T47D (cell line): ENCODE data around the gene PLCG1.
A peak's percentile ranks its signal among the peaks of the same experiment; 100 is the strongest.

ENCODE experiments used
- DNase-seq, 2 experiments: peaks; one replicate each; pipeline versions ENCODE4 v3.0.0 to v3.0.0-alpha.2; 2011 to 2012; ENCODE audit warnings: low read depth in 1 of 2, low spot score in 1 of 2
- JUND ChIP-seq: IDR thresholded peaks from 2 replicates; pipeline ENCODE4 v1.6.1; 2012; ENCODE audit warnings: low read depth
- in situ Hi-C: cut with HindIII; loops from 2 replicates; pipeline ENCODE4 v1.10.0; 2016; ENCODE audit warnings: low sequenced_read_pairs, low pct_unique_long_range_greater_than_20kb

Gene PLCG1

GRCh38 chr20:41136680-41137613, at the start of gene PLCG1:
PLCG1 (plus strand) TSS chr20:41137543; CDS start chr20:41137642, 99 bp downstream.
- DNase-seq, result peak; percentile 90 to 98
- in situ Hi-C loops, result no loop called here
- TF ChIP-seq JUND, result no peak

- in situ Hi-C loops, result no loop called here
- no peak for TF ChIP-seq JUND
- no peak for DNase-seq
Measured at GRCh38 chr20:41087777-41088176, 49.6 kb upstream of the PLCG1 start.

DNA sequence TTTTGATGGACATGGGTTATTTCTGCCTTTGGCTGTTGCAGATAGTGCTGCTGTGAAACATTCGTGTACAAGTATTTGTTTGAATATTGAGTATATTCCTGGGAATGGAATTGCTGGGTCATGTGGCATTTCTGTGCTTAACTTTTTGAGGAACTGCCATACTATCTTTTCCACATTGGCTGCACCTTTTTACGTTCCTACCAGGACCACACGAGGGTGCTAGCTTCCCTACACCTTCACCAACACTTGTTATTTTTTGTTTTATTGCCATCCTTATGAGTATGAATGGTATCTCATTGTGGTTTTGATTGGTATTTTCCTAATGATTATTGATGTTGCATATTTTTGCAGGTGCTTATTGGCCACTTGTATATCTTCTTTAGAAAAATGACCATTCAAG, 47.8 kb upstream of the PLCG1 start:
- DNase-seq, result peak in 1 of 2 experiments; percentile 31
- in situ Hi-C loops, result no loop called here
- TF ChIP-seq JUND, result no peak

DNA sequence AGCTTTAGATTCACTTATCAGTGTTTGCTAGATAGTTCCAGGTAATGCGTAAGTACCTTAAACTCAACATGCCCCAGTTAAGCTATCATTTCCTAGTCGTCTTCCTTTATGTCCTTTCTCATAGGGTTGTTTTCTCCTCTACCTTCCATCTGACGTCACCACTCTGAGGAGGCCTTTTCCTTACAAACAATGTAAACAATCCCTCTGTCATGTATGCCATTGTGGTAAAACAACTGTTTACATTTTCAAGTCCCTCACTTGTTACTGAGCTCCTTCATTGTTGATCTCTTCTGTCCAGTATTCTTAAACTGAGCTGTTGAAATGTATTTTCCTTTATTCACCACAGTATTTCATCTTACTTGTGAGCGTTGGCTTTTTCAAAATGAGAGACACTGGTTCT, 45.4 kb upstream of the PLCG1 start:
- no peak for DNase-seq
- in situ Hi-C loops, result no loop called here

DNA sequence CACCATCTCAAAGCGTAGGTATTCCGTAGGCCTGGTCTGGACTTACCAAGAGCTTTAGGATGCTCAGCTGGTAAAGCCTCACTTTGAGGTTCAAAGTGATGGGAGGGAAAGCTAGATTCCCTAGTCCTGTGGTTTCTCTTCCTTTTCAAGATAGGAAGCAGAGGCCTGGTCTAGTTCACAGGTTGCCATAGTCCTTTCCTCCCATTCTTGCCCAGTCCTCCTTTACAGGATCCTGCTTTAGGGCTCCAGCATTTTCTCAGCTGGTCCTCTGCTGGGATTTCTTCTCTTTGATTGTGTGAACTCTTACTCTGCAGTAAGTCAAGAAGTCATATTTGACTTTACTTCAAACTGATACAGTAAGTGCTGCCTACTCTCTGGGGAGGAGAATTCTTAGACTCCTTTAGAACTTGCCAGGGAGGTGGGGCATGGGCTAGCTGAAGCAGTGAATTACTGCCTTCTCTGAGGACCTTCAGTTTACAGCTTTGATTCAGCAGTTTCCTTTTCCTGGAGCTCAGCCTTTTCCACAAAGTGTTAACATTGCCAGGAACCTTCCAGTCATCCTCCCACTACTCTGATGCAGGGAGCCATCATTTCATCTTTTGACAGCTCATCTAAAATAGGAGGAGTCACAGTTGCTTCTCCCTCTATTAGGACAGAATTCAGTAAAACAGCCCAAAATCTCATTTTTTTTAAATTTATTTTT, 42.8 kb upstream of the PLCG1 start:
- in situ Hi-C loops, result no loop called here
- DNase-seq, result no peak
- no peak for TF ChIP-seq JUND

More for the DNA sequence above, 45.4 kb upstream of the PLCG1 start:
- no peak for TF ChIP-seq JUND

DNA sequence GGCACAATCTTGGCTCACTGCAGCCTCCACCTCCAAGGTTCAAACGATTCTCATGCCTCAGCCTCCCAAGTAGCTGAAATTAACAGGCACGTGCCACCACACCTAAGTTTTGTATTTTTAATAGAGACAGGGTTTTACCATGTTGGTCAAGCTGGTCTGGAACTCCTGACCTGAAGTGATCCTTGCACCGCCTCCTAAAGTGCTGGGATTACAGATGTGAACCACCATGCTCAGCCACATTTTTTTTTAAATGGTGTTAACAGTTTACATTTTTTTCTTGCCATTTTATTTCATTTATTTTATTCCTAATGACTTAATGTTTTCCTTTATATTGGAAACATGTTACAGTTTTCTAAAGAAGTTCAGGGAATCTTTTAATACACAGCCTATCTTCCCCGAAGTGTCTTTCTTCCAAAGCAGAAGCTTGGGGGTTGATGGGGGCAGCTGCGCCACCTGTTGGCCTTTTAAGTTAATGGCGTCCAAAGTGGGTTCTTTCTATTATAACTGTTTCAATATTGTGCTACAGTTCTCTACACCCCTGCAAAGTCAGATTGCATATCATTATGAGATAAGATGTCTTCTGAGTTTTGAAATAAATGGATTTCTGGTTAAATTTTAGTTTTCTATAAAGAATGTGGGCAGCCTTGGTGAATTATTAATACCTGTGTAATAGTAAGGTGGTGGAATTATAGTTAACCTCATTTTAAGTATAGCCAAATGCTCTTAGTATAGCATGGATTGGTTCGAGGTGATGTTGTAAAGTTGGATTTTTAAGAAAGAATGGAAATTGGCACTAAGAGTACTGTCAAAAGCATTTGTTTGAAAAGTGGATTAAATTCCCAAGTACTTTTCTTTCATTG, 42.0 kb upstream of the PLCG1 start:
- TF ChIP-seq JUND, result no peak
- in situ Hi-C loops, result no loop called here
- peak; percentile 51 to 69 for DNase-seq

DNA sequence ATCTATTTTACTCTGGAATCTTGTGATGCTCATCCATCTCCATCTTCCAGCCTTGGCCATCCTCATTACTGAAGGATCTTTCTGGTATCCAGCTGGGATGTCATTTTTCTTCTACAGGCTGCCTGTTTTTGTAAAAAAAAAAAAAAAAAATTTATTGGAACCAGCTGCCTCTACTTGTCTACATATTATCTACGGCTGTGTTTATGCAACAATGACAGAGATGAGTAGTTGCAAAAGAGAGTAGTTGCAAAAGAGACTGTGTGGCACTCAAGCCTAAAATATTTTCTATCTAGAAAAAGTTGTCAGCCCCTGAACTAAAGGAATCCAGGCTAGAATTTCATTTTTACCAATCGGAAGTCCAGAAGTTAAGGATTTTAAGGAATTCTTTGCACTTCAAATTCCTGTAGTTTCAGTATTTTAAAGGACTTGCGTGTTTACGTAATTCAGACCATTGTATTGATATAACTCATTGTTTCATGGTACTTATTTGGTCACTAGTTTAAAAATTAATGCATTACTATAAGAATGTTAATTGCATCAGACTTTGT, 38.6 kb upstream of the PLCG1 start:
- no peak for DNase-seq
- in situ Hi-C loops, result no loop called here
- TF ChIP-seq JUND, result no peak

DNA sequence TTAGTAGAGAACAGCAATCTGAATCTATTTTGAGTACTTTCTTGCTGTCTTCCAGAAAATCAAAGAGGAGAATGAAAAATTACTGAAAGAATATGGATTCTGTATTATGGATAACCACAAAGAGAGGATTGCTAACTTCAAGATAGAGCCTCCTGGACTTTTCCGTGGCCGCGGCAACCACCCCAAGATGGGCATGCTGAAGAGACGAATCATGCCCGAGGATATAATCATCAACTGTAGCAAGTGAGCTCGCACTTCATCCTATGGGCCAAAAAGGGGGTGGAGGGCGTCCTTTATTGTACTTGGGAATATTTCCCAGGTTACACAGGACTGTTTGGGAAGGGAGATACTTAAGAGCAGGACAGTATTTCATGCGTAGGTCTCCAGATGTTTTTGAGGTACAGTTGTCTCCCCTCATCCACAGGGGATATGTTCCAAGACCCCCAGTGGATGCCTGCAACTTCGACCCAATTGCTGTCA, 37.3 kb upstream of the PLCG1 start:
- TF ChIP-seq JUND, result no peak
- no peak for DNase-seq
- in situ Hi-C loops, result no loop called here

- in situ Hi-C loops, result no loop called here
- TF ChIP-seq JUND, result no peak
Measured at GRCh38 chr20:41101660-41102059, 35.7 kb upstream of the PLCG1 start.

GRCh38 chr20:41108531-41108930, 28.8 kb upstream of the PLCG1 start:
- TF ChIP-seq JUND, result no peak
- no peak for DNase-seq
- in situ Hi-C loops, result no loop called here

More at GRCh38 chr20:41101660-41102059, 35.7 kb upstream of the PLCG1 start:
- no peak for DNase-seq

DNA sequence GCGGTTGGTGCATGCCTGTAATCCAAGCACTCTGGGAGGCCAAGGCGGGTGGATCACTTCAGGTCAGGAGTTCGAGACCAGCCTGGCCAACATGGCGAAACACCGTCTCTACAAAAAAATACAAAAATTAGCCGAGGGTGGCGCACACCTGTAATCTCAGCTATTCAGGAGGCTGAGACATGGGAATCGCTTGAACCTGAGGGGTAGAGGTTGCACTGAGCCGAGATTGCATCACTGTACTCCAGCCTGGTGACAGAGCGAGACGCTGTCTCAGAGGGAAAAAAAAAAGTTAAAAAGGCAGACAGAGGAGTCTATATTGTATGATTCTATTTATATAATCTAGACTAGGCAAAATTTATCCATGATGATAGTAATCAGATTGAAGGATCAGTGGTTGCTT, 27.3 kb upstream of the PLCG1 start:
- no peak for DNase-seq
- in situ Hi-C loops, result no loop called here
- TF ChIP-seq JUND, result no peak
